Measurements from ENCODE around the gene SPRED3.
"Not testable (repeated sequence)": the region's sequence is repeated elsewhere in the genome, so short reads cannot be mapped to it uniquely, and the experiment has no call there.

Gene SPRED3

DNA sequence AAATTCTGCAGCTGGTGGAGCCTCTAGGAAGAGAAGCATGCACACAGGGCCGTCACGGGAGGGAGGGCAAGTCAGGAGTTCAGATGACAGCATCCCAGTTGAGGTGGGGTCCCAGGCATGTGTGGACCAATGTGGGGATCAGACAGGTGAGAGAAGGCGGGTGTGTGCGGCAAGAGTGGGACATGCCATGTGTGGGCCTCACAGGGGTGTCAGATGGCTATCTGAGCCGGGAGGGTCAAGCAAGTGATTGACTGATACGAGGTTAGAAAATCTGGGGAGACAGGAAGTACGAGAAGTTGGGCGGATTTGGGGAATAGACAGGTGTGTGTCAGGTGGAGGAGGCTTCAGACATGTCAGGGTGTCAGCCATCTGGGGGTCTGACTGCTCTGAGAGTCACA is 28.6 kb downstream of the SPRED3 start:
- no peak for DNase-seq (ENCODE audit: low read depth, low spot score)

DNA sequence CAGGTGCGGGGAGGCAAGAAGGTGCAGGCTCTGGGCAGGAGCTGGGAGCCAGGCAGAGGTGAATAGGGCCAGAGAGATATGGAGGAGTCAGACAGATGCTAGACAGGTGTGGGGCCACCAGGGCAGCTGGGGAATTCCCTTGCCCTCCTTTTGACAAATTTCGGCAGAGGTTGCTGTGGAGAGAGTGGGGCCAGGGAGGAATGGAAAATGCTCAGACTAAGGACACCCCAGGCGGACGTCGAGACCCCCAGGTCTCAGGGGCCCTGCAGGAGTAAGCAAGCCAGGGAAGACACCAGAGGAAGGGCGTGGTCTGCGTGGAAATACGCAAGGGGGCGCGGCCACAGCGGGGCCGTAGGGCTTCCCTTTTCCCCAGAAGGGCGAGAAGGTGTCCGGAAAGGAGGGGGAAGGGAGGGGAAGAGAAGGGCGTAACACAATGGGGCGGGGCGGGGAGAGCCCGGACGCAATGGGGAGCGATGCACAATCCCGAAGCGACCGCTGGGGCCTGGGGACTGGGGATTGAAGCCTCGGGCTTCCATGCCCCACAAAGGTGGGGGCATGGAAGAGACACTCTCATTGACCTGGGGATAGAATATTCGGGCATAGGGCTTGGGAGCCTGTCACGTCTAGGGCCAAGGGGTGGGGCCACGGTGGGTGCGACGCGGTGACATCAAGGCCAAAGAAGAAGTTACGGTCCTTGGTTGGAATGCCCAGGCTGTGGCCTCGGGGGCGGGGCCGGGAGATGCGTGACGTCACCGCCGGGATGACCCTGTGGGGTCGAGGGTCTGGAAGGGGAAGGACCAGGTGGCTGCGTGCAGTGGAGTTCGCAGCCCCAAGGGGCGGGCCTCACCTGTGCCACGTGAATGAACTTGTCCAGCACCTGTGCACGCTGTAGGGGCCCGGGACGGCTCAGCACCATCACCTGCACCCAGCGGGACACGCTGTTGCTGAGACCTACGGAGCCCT is 29.3 kb downstream of the SPRED3 start:
- peak; percentile 87 for DNase-seq (ENCODE audit: low read depth, low spot score)

DNA sequence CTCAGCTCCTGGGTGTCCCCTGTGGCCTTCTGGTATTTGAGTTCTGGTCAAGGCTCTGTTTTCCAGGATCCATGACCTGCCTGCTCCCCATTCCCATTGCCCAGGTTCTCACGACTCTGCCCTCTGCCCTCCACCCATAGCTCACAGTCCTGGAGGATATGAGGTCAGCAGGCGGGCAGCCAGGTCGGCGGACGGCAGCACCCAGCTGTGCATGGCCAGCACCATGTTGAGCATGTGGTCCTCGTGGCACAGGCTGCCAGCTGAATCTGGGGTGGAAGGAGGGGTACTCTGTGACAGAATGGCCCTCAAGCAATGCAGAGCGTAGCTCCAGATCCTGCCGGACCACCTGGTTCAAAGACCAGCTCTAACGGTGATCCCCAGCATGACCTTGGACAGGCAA is 32.4 kb downstream of the SPRED3 start:
- DNase-seq (ENCODE audit: low read depth, low spot score): no peak

DNA sequence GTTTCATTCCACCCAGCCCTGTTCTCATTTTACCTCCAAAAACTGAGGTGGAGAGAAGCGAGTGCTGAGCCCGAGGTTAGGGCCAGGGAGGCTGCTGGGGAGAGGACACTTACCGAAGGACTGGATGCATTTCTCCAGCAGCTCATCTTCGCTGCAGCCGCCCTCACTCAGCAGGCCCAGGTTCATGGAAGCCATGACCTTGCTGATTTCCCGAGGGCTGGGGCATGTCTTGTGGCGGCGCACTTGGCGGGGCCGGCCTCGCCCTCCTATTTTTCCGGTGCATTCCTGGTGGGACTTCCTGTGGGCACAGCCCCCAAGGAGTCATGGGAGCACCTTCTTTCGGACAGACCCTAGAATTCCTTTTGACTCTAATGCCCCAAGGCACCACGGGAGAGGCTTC is 33.4 kb downstream of the SPRED3 start:
- no peak for DNase-seq (ENCODE audit: low read depth, low spot score)

DNA sequence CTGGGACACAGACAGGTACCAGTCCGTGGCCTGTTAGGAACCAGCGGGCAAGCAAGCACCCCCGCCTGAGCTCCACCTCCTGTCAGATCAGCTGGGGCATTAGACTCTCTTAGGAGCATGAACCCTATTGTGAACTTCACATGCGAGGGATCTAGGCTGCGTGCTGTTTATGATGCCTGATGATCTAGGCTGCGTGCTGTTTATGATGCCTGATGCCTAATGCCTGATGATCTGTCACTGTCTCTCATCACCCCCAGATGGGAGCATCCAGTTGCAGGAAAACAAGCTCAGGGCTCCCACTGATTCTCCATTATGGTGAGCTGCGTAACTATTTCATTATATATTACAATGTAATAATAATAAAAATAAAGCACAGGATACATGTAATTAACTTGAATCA is 33.9 kb downstream of the SPRED3 start:
- no peak for DNase-seq (ENCODE audit: low read depth, low spot score)

DNA sequence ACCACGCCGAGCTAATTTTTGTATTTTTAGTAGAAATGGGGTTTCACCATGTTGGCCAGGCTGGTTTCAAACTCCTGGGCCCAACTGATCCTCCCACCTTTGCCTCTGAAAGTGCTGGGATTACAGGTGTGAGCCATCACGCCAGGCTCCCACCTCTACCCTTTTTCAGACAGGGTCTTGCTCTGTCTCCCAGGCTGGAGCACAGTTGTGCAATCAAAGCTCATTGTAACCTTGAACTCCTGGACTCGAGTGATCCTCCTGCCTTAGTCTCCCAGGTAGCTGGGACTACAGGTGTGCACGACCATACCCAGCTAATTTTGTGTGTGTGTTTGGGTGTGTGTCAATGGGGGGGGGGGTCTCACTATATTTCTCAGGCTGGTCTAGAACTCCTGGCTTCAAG is 35.8 kb downstream of the SPRED3 start:
- DNase-seq (ENCODE audit: low read depth, low spot score): no peak

DNA sequence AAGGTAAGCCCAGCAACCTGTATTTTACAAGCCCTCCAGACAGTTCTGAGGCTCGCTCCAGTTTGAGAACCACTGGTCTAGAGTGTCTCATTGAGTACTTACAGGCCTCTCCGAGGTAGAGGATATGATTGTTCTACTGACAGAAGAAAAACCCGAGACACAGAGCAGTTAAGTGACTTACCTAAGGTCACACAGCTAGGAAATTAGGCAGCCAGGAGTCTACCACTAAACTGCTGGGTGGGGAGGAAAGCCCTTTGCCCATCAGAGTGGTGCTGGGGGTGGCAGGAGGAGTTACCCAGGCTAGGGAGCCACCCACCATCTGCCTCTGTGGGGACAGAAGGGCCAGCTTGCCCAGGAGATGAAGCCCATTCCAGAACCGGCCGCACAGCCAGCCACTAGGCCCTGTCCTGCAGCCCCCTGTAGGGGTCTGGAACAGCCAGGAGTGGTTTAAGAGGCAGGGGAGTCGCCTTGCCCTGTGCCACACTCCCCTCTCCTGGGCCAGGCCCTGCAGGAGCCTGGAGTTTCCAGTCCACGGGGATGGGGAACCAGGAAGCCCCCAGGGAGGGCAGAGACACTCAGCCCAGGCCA is 36.8 kb downstream of the SPRED3 start:
- DNase-seq (ENCODE audit: low read depth, low spot score): no peak

DNA sequence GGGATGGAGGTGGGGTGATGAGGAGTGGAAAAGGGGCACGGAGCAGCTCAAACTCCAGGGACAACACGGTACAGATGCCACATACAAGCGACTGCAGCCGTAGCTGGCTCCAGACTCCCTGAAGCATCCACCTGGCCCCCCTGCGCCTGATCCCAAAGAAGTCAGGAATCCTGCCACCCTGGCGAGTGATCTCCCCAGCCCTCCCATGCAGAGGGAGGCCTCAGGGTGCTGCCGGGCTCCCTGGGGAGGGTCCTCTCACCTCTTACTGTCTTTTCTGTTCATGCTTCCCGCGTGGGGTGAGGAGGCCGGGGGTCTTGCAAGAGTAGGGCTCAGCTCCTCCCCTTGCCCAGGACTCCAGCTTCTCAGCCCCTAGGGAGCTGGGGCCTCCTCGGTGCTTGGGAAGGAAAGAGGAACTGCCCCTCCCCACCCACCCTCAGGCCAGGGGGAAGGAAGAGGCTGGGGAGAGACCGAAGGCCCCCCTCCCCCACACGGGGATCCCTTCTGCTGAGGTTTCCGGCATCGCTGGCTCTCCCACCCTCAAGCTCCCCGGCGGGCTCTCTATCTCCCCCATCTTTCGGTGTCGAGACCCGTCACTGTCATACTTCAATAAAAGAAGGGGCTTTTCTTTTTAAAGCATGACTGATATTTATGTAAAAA is 37.4 kb downstream of the SPRED3 start, which contains the start of gene RASGRP4:
RASGRP4 (minus strand) TSS at position 410 of the 657 bp plus-strand sequence; CDS start at position 282, 128 bp downstream.
- no peak for DNase-seq (ENCODE audit: low read depth, low spot score)

DNA sequence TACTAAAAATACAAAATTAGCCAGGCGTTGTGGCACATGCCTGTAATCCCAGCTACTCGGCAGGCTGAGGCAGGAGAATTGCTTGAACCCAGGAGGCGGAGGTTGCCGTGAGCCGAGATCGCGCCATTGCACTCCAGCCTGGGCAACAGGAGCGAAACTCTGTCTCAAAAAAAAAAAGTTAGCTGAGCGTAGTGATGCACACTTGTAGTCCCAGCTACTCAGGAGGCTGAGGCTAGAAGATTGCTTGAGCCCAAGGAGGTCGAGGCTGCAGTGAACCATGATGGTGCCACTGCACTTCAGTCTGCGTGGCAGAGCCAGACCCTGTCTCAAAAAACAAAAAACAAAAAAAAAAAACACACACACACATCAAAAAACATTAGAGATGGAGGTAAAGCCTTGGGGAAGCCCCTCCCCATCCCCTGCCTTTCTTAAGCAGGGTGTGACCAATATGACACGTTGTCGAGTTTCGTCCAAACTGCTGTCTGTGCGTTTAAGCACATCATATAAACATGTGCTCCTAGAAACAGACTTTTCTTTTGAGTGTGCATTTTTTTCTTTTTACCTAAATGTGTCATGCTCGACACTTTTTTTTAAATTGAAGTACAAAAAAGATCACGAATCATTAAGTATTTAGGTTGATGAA is 38.7 kb downstream of the SPRED3 start:
- not testable (repeated sequence) for DNase-seq (ENCODE audit: low read depth, low spot score)

DNA sequence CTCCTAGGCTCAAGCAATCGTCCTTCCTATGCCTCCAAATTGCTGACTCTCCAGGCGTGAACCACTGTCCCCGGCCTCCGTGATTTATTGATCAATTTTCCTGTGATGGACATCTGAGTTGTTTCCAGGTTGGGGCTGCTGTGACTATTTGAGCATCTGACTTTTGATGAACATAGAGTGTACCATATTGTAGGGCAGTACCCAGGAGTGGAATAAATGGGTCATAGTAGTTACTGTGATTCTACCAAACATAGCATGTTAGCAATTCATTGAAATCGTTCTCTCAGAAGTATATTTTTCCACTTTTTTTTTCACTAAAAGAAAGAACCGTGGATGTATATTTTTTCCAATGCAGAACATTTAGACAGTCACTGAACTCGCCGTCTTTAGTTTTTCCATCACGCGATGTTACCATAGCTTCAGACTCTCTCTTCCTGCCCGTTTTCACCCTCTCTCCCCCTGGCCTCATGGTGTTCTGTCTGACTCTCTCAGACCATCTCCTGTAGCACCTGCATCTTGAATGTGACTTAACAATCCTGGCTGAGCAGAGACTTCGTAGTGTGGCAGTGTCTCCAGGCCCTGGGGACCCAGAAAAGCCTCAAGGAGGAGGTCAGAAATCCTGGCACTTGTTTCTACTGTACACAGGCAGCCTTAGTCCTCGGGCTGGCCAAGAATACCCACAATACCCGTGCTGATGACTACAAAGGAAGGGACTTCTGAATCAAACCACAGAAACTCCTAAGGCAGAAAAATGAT is 40.7 kb downstream of the SPRED3 start:
- DNase-seq (ENCODE audit: low read depth, low spot score): no peak

DNA sequence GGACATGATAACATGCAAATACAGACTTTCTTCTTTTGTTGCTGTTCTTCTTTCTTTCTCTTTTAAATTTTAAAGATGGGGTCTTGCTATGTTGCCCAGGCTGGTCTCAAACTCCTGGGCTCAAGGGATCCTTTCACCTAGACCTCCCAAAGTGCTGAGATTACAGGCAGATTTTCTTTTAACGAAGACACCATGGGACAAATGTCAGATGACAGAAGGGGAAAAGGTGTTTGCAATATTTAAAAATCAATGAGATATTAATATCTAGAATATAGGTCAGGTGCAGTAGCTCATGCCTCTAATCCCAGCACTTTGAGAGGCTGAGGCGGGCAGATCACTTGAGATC is 41.3 kb downstream of the SPRED3 start:
- no peak for DNase-seq (ENCODE audit: low read depth, low spot score)

DNA sequence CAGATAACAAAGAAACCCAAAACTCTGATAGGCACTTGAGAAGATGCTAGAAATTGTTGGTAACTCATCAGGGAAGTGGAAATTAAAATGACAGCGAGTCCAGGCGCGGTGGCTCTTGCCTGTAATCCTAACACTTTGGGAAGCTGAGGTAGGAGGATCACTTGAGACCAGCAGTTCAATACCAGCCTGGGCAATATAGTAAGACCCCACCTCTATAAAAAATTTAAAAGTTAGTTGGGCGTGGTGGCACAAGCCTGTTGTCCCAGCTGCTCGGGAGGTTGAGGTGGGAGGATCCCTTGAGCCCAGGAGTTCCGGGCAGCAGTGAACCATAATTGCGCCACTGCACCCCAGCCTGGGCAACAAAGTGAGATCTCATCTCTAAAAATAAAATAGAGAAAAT is 42.4 kb downstream of the SPRED3 start:
- no peak for DNase-seq (ENCODE audit: low read depth, low spot score)

DNA sequence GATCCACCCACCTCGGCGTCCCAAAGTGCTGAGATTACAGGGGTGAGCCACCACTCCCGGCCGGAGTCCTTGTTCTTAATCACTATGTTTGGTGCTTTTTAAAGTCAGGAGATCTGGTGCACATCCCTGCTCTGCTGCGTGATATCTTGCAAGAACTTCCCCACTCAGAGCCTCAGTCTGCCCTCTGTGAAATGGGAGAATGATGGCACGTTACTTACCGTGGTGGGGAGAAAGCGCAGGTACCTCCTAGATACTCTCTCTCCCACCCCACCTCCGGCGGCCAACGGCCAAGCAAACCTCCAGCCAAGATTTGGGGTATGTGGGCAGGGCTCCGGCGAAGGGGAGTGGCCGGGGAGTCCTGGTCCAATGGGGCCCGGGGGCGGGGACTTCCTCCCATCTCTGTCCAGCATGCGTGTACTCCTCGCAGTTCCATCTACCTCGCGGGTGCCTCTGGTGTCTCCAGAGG is 44.8 kb downstream of the SPRED3 start, which contains the start of gene RYR1:
RYR1 (plus strand) TSS at position 424 of the 466 bp plus-strand sequence. CDS start 139 bp downstream, outside the sequence.
- DNase-seq (ENCODE audit: low read depth, low spot score): peak; percentile 86

DNA sequence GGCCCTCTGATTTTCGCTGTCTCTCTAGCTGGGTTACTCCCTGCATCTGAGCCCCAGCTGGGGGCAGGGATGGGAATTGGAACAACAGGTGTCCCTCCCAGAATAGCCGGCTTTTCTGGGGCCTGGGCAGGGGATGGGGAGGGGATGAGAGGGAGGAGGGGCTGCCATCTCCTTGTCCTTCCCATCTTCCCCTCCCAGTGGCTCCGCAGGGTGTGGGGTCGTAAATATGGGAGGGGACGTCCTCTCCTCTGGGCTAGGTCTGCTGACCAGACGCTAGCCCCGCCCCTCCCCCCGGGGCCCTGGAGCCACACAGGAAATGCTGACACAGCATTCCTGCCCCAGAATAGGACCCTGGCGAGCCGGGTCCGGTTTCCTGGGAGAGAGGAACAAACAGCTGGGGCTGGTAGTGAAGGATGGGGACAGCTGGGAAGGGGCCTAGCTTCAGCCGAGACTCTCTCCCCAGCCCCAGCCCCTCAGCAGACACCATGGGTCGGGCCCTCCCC is 46.1 kb downstream of the SPRED3 start:
- DNase-seq (ENCODE audit: low read depth, low spot score): peak; percentile 97

DNA sequence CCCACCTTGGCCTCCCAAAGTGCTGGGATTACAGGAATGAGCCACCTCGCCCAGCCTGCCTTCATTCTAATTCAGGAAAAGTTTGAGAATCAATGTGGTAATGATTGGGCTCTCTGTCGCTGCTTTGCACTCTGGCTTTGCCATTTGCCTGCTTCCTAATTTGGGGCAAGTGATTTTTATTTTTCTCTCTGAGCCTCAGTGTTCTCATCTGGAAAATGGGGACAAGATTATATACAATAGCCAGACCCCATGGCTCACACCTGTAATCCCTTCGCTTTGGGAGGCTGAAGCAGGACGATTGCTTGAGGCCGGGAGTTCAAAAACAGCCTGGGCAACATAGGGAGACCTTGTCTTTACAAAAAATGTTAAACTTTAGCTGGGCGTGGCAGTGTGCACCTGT is 48.8 kb downstream of the SPRED3 start:
- no peak for DNase-seq (ENCODE audit: low read depth, low spot score)

DNA sequence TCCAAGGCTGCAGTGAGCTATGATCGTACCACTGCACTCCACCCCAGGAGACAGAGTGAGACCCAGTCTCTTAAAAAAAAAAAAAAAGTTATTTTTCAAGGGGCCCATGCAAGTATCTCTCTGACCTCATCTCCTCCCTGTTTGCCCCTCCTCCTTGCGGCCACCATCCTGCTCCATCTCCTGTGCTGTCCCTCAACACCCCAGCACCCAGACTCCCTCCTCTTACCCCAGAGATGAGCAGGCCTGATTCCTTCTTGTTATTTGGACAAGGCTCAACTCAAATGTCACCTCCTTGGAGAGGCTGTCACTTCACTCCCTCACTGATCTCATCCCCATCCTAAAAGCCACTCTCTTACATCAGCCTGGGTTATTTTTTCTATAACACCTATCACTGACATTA is 49.4 kb downstream of the SPRED3 start:
- DNase-seq (ENCODE audit: low read depth, low spot score): no peak

DNA sequence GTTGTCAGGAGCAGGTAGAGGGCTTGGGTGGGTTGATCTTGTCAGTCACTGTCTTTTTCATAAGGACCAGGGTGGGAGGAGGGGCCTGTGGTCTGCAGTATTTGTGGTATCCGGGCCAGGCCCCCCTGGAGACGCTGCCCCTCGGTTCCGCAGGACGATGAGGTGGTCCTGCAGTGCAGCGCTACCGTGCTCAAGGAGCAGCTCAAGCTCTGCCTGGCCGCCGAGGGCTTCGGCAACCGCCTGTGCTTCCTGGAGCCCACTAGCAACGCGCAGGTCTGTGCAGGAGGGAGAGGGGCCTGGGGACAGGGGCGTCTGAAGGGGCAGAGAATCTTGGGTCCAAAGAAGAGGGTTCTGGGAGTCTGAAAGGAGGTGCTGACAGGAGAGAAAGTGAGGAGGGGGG is 52.1 kb downstream of the SPRED3 start:
- no peak for DNase-seq (ENCODE audit: low read depth, low spot score)

DNA sequence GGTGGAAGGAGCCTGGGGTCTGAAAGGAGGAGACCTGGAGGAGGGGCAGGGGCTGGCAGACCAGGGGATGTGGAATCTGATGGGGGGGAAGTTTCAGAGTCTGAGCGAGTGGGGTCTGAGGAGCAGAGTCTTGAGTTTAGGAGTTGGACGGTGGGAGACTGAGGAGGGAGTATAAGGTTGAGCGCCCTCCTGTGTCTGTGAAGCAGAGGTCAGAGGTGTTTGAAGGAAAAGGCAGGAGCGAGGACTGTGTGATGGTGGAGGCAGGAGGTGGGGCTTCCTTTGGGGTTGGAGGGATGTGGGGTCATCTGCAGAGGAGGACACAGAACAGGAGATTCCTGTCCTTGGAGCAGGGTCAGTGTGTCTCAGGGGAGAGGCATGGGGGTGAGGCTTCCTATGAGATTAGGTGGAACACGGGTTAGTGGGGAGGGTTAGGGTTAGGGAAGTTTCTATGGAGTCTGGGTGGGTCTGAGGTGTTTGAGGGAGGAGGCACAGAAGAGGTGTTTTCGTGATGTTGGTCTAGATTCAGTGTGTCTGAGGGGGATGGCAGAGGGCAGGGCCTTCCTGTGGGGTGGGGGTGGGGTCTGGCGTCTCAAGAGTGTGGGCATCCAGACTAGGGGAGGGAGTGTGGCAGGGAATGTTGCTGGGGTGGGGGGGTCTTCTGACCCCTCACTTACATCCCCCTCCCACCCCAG is 53.3 kb downstream of the SPRED3 start:
- peak; percentile 70 for DNase-seq (ENCODE audit: low read depth, low spot score)

DNA sequence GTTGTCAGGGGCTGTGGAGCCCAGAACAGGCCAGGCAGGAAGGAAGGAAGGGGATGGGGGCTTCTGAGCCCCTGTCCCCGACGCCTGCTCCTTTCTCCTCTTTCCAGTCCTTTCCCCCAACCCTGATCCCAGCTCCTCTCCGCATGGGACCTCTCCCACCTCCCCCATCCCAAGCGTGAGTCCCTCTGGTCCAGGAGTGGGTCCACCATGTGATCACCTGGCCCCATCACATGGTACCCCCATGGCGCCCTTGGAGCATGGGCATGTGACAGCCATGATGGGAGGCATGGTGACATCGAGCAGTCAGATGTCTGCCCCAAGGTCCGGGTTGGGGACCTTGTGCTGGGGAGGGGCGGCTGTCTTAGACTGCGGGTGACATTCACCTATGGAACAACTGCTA is 54.2 kb downstream of the SPRED3 start:
- DNase-seq (ENCODE audit: low read depth, low spot score): no peak

DNA sequence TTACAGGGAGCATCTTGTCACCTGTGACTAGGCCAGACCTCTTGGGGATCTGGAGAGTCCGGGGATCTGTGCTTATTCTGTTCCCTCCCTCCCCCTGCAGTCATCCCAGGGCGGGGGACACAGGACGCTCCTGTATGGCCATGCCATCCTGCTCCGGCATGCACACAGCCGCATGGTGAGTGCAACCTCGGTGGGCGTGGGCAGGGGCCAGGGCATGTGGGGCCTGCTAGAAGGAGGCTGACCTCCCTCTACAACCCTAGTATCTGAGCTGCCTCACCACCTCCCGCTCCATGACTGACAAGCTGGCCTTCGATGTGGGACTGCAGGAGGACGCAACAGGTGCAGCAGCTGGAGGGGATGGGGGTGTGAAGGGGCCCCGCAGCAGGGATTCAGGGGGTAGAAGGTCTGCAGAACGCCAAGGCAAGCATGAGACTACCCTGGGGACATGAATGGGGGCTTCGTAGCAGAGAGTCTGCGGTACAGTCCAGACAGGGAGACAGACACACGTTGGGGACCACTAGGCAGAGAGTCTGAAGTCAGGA is 55.0 kb downstream of the SPRED3 start:
- DNase-seq (ENCODE audit: low read depth, low spot score): no peak
